Measurements from ENCODE around the gene PATJ. TPM values are rescaled to one million over a fixed set of nuclear protein-coding genes. Genes with fewer than 3 reads are reported as not detected.

The PATJ gene
- total and polyA plus RNA-seq, 2 experiments from 2014 or later = 35.3 to 68.4 TPM

GRCh38 chr1:61967750-61968149, 225.5 kb downstream of the PATJ start (continued):
- TF ChIP-seq POLR2AphosphoS5 (IDR thresholded peaks at IDR 0.05; ENCODE audit: low read depth) (no peak), EZH2phosphoT487 (IDR thresholded peaks at IDR 0.05; ENCODE audit: unreplicated experiment) (no peak), CTCF (conservative IDR thresholded peaks at IDR 0.05; ENCODE audit: low read depth in 2 of 2) (no peak), ZNF114 (CRISPR knock-in tag; IDR thresholded peaks at IDR 0.05) (no peak)

GRCh38 chr1:61968869-61969268, 226.6 kb downstream of the PATJ start:
- H3K79me2 ChIP-seq (replicated peaks; ENCODE audit: insufficient read depth) = no peaks in the 10 kb centered on the region
- H3K4me1 ChIP-seq (ENCODE audit: insufficient read depth) = 0 out of 2 replicates have a peak, but pooled peaks cover 7% of the 10 kb centered on the region
- H3K36me3 Mint-ChIP-seq (ENCODE audit: low read depth) = peaks cover 23% of the 10 kb centered on the region; the same call in 2 of the 3 replicates
- no peaks in the 10 kb centered on the region for H3K27me3 Mint-ChIP-seq (ENCODE audit: insufficient read depth, low read depth, poor library complexity)
- no peaks in the 10 kb centered on the region for H3K36me3 ChIP-seq (ENCODE audit: insufficient read depth)
- H3K4me1 Mint-ChIP-seq = peaks cover 3% of the 10 kb centered on the region; the same call in 1 of the 3 replicates
- H3K9me3 Mint-ChIP-seq = peaks cover 5% of the 10 kb centered on the region; the same call in 2 of the 3 replicates
- no peaks in the 10 kb centered on the region for H4K20me1 ChIP-seq (replicated peaks; ENCODE audit: insufficient read depth)
- H3K27ac ChIP-seq (ENCODE audit: low read depth) = no peak overlapping the region
- no peak for ATAC-seq
- no peaks in the 10 kb centered on the region for H3K9me2 ChIP-seq (ENCODE audit: insufficient read depth)
- no peak overlapping the region for H3K4me3 Mint-ChIP-seq
- TF ChIP-seq JUNB (IDR thresholded peaks at IDR 0.05; ENCODE audit: unreplicated experiment) = no peak
- no peak for TF ChIP-seq NANOG (IDR thresholded peaks at IDR 0.05; ENCODE audit: borderline replicate concordance)
- TF ChIP-seq EZH2 (IDR thresholded peaks at IDR 0.05; ENCODE audit: low read depth, unreplicated experiment) = no peak
- TF ChIP-seq ZNF114 (CRISPR knock-in tag; IDR thresholded peaks at IDR 0.05) = no peak
- TF ChIP-seq CTCF (conservative IDR thresholded peaks at IDR 0.05; ENCODE audit: low read depth in 2 of 2) = no peak
- TF ChIP-seq, protein P1, sequence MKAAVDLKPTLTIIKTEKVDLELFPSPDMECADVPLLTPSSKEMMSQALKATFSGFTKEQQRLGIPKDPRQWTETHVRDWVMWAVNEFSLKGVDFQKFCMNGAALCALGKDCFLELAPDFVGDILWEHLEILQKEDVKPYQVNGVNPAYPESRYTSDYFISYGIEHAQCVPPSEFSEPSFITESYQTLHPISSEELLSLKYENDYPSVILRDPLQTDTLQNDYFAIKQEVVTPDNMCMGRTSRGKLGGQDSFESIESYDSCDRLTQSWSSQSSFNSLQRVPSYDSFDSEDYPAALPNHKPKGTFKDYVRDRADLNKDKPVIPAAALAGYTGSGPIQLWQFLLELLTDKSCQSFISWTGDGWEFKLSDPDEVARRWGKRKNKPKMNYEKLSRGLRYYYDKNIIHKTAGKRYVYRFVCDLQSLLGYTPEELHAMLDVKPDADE (IDR thresholded peaks at IDR 0.05) = no peak
- TF ChIP-seq EZH2phosphoT487 (IDR thresholded peaks at IDR 0.05; ENCODE audit: unreplicated experiment) = no peak
- TF ChIP-seq ZNF331 (CRISPR knock-in tag; IDR thresholded peaks at IDR 0.05; ENCODE audit: low read depth) = no peak
- no peak for TF ChIP-seq STAT1 (IDR thresholded peaks at IDR 0.05; ENCODE audit: unreplicated experiment)
- no peak overlapping the region for H3K4me2 ChIP-seq
- no peaks in the 10 kb centered on the region for H3F3A ChIP-seq (replicated peaks; ENCODE audit: low read depth)
- no peaks in the 10 kb centered on the region for H3K27me3 ChIP-seq (ENCODE audit: insufficient read depth)
- H3K4me3 ChIP-seq = no peak overlapping the region
- H3K27ac Mint-ChIP-seq = no peak overlapping the region
- no peak overlapping the region for H2AFZ ChIP-seq
- DNase-seq (ENCODE audit: low spot score) = no peak
